ENCODE data around the gene SEC24B.

GRCh38 chr4:109429545-109429944, 4.1 kb upstream of the SEC24B start:
- TF ChIP-seq, protein P1, sequence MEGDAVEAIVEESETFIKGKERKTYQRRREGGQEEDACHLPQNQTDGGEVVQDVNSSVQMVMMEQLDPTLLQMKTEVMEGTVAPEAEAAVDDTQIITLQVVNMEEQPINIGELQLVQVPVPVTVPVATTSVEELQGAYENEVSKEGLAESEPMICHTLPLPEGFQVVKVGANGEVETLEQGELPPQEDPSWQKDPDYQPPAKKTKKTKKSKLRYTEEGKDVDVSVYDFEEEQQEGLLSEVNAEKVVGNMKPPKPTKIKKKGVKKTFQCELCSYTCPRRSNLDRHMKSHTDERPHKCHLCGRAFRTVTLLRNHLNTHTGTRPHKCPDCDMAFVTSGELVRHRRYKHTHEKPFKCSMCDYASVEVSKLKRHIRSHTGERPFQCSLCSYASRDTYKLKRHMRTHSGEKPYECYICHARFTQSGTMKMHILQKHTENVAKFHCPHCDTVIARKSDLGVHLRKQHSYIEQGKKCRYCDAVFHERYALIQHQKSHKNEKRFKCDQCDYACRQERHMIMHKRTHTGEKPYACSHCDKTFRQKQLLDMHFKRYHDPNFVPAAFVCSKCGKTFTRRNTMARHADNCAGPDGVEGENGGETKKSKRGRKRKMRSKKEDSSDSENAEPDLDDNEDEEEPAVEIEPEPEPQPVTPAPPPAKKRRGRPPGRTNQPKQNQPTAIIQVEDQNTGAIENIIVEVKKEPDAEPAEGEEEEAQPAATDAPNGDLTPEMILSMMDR (IDR thresholded peaks at IDR 0.05; ENCODE audit: low read depth, low read length), result no peak
- TF ChIP-seq EZH2phosphoT487 (IDR thresholded peaks at IDR 0.05; ENCODE audit: low read depth), result no peak
